Hair follicle dermal papilla cell (primary cell): Measurements from ENCODE around the gene RAB35. TPM values are rescaled to one million over a fixed set of nuclear protein-coding genes. Genes with fewer than 3 reads are reported as not detected.

Experiments used
- small RNA-seq: library from RNA; depleted of rRNA; stranded (forward); fragments of <200 nt; gene quantifications from one replicate; pipeline ENCODE3, GENCODE V24; 2012
- total RNA-seq: library from RNA; depleted of rRNA; stranded (reverse); fragments of >200 nt; gene quantifications from 2 replicates; pipeline ENCODE4 v1.2.3, GENCODE V29; 2012

RAB35 gene
- total RNA-seq, result 39.0 and 40.4 TPM in 2 replicates

DNA sequence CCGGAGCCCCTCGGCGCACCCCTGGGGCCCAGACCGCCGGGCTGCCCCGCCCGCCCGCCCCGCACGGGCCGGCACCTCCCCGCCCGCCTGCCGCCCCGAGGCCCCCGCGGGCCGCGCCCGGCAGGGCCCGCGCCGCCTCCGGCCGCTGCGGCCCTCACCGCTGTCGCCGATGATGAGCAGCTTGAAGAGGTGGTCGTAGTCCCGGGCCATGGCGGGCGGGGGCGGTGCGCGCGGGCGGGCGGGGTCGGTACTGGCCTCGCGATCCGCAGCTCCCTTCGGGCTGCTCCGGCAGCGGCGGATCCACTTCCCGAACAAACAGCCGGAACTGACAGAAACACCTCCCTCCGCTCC, at the start of gene RAB35:
Gene RAB35 (minus strand): TSS at position 313 of the 351 bp plus-strand sequence. CDS start 103 bp downstream, at position 210.

Small RNAs within 50 kb of the gene (small RNA-seq; reads per million reads assigned to genes)
- gene AC004812.1 (not detected), gene MIR4498 (not detected)

Other genes with a start within 250 kb of the RAB35 start
- gene CIT, start 239.4 kb downstream of the RAB35 start, total RNA-seq, result 33.8 and 44.3 TPM in 2 replicates
- not detected in 2 replicates for gene BICDL1, start 127.5 kb downstream of the RAB35 start, total RNA-seq
- gene GCN1, start 78.0 kb upstream of the RAB35 start, total RNA-seq, result 114 and 145 TPM in 2 replicates
- 2,083 and 2,220 TPM in 2 replicates for gene RPLP0, start 84.4 kb upstream of the RAB35 start, total RNA-seq
- gene PXN, start 149.0 kb upstream of the RAB35 start, total RNA-seq, result 55.5 and 70.7 TPM in 2 replicates
- under 0.01 TPM in 2 replicates for gene RNU4-2, start 175.2 kb upstream of the RAB35 start, total RNA-seq
- gene RNU4-1, start 176.5 kb upstream of the RAB35 start, total RNA-seq, result under 0.01 TPM in 2 replicates
- gene SIRT4, start 185.6 kb upstream of the RAB35 start, total RNA-seq, result 0.65 and 0.85 TPM in 2 replicates
- gene PLA2G1B, start 211.0 kb upstream of the RAB35 start, total RNA-seq, result not detected in 2 replicates